Measurements from ENCODE around the gene SDCBP2.

Gene SDCBP2

GRCh38 chr20:1269235-1269634 lies 59.7 kb downstream of the SDCBP2 start:
- no peak for TF ChIP-seq TAF1 (IDR thresholded peaks at IDR 0.05; ENCODE audit: borderline replicate concordance, insufficient read depth, low read length)
- TF ChIP-seq SIN3A (IDR thresholded peaks at IDR 0.05; ENCODE audit: borderline replicate concordance, insufficient read depth, low read length) = no peak
- no peak for TF ChIP-seq FOXP2 (optimal IDR thresholded peaks at IDR 0.05; ENCODE audit: borderline replicate concordance, extremely low read depth, extremely low read length, insufficient read depth)
- no peak for TF ChIP-seq POLR2AphosphoS5 (IDR thresholded peaks at IDR 0.05; ENCODE audit: low read depth, low read length)
- TF ChIP-seq REST (IDR thresholded peaks at IDR 0.05; ENCODE audit: insufficient read depth in 1 of 2, low read depth in 2 of 2, low read length in 2 of 2) = no peak

GRCh38 chr20:1267809-1268374 lies 61.0 kb downstream of the SDCBP2 start:
- TF ChIP-seq SIN3A (IDR thresholded peaks at IDR 0.05; ENCODE audit: borderline replicate concordance, insufficient read depth, low read length) (no peak), FOXP2 (optimal IDR thresholded peaks at IDR 0.05; ENCODE audit: borderline replicate concordance, extremely low read depth, extremely low read length, insufficient read depth) (no peak), TAF1 (IDR thresholded peaks at IDR 0.05; ENCODE audit: borderline replicate concordance, insufficient read depth, low read length) (no peak), POLR2AphosphoS5 (IDR thresholded peaks at IDR 0.05; ENCODE audit: low read depth, low read length) (no peak), REST (IDR thresholded peaks at IDR 0.05; ENCODE audit: insufficient read depth in 1 of 2, low read depth in 2 of 2, low read length in 2 of 2) (no peak)

GRCh38 chr20:1267161-1267560 lies 61.8 kb downstream of the SDCBP2 start:
- TF ChIP-seq SIN3A (IDR thresholded peaks at IDR 0.05; ENCODE audit: borderline replicate concordance, insufficient read depth, low read length) (no peak), TAF1 (IDR thresholded peaks at IDR 0.05; ENCODE audit: borderline replicate concordance, insufficient read depth, low read length) (no peak), POLR2AphosphoS5 (IDR thresholded peaks at IDR 0.05; ENCODE audit: low read depth, low read length) (no peak), FOXP2 (optimal IDR thresholded peaks at IDR 0.05; ENCODE audit: borderline replicate concordance, extremely low read depth, extremely low read length, insufficient read depth) (no peak), REST (IDR thresholded peaks at IDR 0.05; ENCODE audit: insufficient read depth in 1 of 2, low read depth in 2 of 2, low read length in 2 of 2) (no peak)

- TF ChIP-seq SIN3A (IDR thresholded peaks at IDR 0.05; ENCODE audit: borderline replicate concordance, insufficient read depth, low read length) (no peak), POLR2AphosphoS5 (IDR thresholded peaks at IDR 0.05; ENCODE audit: low read depth, low read length) (no peak), TAF1 (IDR thresholded peaks at IDR 0.05; ENCODE audit: borderline replicate concordance, insufficient read depth, low read length) (no peak), REST (IDR thresholded peaks at IDR 0.05; ENCODE audit: insufficient read depth in 1 of 2, low read depth in 2 of 2, low read length in 2 of 2) (no peak)
These were observed 62.6 kb downstream of the SDCBP2 start, which contains the start of gene SNPH for GRCh38 chr20:1266167-1266973. TSS of gene SNPH (plus strand) at chr20:1266294. CDS start at chr20:1296240, 29,946 bp downstream.
